GM19238 (cell line): Measurements from ENCODE around the gene PTBP3.
"Not testable (repeated sequence)": the region's sequence is repeated elsewhere in the genome, so short reads cannot be mapped to it uniquely, and the experiment has no call there.

Experiments
- DNase-seq: peaks from one replicate; pipeline ENCODE4 v3.0.0; 2011; ENCODE audit warnings: low spot score; ENCODE audit not compliant: insufficient read length

Gene PTBP3

DNA sequence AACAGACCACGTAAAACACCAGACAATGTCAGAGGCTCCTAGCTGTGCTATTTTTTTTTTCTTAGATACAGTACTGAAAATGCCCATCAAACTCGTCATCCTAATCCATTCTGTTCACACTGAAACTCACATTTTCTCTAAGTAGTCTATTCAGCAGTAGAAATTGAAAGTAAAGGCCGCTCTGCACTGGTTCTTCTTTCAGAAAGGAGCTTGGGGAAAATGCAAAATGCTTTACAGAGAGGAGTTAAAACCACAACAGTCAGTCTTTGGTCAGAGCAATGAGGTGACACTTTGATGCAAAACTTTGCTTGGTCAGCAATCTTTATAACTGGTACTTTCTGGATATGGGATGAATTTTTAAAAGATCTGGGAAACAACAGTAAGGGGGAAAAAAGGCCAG, 114.5 kb downstream of the PTBP3 start:
- peak; percentile 22 for DNase-seq

DNA sequence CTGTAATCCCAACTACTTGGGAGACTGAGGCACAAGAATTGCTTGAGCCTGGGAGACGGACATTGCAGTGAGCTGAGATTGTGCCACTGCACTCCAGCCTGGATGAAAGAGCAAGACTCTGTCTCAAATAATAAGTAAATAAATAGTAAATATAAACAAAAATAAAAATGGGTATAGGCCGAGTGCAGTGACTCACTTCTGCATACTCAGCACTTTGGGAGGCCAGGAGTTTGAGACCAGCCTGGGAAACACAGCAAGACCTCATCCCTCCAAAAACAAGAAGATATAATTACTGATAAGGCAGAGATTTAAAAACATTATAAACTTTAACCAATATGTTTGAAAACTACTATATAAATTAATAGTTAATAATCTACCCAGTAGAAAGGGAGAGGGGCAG, 120.5 kb downstream of the PTBP3 start:
- DNase-seq, result no peak

DNA sequence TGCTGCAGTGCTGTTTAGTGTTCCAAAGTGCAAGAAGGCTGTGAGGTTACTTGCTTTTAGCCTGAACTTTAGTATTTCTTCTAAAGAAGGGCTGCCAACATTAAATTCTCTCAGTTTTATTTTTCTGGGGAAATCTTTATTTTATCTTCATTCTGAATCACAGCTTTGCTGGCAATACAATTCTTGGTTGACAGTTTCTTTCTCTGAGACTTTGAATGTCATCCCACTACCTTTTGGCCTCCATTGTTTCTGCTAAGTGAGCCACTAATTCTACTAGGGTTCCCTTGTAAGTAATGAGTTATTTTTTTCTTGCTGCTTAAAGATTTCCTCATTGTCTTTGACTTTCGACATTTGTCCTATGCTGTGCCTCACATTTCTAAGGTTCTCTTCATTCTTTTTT, 126.0 kb downstream of the PTBP3 start:
- DNase-seq, result no peak

DNA sequence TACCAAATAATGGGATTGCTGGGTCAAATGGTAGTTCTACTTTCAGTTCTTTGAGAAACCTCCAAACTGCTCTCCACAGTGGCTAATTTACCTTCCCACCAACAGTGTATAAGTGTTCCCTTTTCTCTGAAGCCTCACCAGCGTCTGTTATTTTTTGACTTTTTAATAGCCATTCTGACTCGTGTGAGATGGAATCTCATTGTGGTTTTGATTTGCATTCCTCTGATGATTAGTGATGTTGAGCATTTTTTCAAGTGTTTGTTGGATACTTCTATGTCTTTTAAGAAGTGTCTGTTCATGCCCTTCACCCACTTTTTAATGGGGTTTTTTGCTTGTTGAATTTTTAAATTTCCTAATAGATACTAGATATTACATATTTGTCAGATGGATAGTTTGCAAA, 129.9 kb downstream of the PTBP3 start:
- DNase-seq, result no peak

DNA sequence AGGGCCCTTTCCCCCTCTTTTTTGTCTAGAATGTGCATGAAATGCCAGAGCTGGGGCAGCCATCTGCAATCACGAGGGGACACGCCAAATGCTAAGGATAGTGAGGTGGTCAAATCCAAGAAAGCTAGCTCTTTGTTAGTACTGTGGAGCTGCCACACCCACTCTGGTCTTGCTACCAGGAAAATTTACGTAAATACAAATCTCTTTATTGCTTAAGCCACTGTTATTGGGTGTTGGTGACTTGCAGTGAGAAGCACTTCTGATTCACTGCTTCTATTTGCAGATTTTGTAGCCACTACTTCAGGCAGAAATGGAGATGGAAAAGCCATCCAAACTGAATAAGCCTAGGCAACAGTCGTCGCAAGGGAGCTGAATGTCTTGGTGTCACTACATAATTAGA, 132.7 kb downstream of the PTBP3 start:
- no peak for DNase-seq

DNA sequence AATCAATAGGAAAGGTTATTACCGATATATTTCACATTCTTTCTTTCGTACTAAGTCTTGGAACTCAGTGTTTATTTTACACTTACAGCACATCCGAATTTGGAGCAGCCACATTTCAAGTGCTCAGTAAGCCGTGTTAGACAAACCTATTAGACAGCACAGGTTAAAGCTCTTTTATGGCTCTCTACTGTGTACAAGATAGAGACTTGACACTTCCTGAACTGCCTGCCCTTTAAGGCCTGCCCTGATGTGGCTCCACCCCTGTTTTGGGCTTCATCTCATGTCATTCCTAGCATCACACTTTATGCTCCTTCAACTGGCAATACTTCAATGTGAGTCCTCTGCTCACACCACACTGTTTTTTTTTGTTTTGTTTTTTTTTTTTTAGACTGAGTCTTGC, 134.8 kb downstream of the PTBP3 start:
- DNase-seq, result no peak

DNA sequence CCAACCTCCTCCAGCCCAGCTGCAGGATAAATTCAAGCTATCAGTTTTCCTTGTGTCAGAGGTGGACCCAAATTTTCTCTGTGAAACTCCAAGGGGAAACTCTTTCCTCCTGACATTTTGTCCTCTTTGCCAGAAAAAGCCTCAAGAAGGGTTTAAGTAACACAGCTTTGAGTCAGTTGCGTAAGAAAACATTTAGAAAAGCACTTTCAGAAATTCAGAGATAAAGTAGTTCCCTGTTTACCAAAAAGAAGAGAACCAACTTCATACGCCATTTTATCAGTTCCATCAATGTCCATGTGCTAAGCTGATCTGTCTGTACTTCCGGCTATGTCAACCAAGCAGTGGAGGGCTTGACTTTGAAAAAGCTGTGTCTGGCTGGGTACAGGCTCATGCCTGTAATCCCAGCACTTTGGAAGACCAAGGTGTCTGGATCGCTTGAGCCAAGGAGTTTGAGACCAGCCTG, 138.4 kb downstream of the PTBP3 start:
- DNase-seq, result no peak

DNA sequence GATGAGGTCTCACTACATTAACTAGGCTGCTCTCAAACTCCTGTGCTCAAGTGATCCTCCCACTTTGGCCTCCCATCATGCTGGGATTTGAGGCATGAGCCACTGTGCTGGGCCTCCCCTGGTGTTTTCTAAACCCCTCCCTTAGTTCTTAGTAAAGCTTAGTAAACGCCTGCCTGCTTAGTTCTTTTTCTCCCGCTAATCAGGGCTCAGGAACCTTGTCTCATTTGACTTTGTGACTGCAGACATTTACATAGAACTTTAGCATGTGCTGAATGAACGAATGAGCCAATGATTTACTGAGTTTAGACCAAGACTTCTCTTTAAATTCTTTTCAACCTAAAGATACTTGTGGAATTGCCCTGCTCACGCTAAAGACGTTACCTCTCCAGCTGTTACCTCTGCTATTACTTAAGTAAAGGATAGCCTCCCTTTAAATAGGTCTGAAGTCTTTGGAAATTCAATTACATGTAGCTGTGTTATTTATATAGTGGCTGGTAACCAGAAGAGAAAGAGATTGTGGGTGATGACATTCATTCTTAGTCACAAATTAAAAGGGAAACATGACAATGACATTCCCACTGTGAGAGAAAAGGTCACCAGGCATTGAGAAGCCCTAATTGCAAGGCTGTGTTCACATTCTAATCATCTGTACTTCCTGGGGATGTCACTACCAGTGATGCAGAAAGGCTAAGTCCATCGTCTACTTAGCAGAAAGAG, 139.7 kb downstream of the PTBP3 start:
- no peak for DNase-seq

DNA sequence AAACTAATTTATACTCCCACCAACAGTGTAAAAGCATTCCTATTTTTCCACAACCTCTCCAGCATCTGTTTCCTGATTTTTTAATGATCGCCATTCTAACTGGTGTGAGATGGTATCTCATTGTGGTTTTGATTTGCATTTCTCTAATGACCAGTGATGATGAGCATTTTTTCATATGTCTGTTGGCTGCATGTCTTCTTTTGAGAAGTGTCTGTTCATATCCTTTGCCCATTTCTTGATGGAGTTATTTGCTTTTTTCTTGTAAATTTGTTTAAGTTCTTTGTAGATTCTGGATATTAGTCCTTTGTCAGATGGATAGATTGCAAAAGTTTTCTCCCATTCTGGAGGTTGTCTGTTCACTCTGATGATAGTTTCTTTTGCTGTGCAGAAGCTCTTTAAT, 143.1 kb downstream of the PTBP3 start:
- DNase-seq, result not testable (repeated sequence)

DNA sequence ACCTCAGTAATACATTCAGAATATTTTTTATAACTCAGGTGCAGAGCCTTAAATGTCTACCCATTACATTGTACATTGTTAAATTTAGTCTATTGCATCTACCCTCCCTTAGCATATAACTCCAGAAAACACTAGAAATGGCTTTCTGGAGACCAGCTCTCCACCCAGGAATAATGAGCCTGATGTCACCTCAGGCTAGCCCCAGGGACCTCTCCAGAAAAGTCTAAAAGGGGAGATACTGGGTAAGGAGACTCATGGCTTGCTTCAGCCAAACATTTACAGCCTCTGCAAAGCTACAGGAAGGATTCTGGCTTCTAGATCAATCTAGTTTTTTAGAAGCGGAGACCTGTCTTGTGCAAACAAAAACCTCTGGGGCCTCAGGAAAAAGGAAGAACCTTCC, 144.5 kb downstream of the PTBP3 start:
- no peak for DNase-seq

DNA sequence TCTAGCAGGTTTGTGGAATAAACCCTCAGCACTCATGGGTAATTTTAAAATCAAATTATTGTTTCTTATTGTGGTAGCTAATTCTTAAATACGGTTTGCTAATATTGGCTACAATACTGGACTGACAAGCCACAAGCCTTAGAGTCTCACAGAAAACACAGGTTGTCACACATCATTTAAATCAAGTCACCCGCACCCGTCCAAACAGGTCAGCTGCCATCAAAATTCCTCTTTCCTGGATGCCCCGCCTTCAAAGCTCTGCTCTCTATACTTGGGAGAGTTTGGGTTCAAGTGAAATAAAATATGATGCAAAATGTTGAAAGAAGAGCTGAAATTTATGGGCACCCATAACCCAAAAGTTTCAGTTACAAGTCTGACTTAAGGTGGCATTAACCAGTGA, 146.0 kb downstream of the PTBP3 start:
- DNase-seq, result no peak

DNA sequence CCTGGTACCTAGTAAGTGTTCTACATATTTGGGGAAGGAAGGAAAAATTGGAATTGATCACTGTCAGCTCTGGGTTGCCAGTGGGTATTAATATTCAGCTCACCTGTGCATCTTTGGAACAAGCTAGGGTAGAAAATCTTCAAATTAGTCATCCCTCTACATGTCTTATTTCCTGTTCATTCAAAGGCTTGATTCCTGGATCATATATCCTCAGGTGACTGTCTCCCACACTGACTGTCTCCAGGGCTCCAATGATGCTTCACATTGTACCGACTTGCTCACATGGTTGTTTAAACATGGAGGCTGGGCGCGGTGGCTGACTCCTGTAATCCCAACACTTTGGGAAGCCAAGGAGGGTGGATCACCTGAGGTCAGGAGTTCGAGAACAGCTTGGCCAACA, 146.7 kb downstream of the PTBP3 start:
- DNase-seq, result no peak

DNA sequence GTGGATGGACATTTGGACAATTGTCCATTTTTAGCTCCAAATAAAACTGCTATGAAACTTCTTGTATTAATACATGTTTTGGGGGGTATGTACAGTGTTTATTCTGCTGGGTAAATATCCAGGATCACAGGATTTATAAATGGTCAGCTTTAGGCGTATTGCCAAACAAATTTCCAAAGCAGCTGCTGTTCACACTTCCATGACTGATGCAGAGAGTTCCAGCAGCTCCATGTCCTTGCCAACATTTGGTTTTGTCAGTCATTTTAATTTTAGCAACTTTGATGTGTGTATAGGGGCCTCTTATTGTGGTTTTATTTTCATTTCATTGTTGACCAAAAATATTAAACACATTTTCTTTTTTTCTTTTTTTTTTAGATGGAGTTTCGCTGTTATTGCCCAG, 148.5 kb downstream of the PTBP3 start:
- DNase-seq, result no peak

DNA sequence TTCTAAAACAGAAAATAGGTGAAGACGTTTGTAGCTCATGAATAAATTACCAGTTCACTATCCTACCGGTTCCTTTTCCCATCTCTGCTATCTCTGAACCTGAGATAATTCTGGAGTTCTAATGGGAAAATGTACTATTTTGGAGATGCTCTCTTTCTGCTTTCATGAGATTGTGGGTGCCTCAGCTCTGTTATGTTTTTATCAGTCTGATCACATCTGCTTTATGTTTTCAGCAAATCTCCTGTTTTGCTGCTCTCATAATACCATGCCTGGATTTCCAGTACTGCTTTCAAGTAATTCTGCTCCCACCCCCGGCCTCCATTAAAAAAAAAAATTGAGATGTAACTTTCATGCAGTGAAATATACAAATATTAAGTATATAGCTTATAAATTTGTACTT, 149.2 kb downstream of the PTBP3 start:
- no peak for DNase-seq

DNA sequence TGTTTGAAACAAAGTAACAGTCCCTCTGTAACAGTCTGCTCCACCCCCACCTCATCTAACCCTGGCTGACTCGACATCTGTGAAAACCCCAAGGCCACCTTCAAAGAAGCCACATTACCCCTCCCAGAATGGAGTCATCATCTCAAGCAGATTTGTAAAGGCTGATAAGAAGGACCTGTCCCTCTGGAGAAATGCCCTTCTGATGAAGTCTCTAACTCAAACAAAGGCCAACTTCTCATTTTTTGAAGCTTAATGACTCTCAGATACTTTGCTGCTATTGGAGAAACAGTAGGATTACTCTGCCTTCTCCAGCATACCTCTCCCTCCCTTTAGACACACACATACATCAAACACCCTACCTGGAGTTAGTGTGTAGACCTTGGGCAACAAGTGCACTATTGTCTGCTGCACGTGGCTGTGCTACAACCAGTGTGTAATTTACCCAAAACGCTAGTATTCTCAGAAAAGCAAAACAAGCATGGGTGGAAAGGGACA, 153.0 kb downstream of the PTBP3 start:
- DNase-seq, result no peak

DNA sequence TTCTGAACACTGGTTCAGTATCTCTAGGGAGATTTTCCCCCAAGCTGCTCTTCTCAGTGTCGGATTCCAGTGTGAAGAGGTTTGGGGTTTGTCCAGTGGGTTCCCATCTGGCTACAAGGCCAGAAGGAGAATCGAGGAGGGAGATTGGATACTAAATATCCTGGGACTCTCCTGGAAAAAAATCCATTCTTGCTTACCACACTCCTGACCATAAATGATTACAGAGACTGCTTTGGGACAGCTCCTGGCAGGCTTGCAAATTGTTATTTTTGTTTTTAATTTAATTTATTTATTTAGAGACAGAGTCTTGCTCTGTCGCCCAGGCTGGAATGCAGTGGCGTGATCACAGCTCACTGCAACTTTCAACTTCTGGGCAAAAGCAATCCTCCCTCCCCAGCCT, 153.6 kb downstream of the PTBP3 start:
- no peak for DNase-seq

DNA sequence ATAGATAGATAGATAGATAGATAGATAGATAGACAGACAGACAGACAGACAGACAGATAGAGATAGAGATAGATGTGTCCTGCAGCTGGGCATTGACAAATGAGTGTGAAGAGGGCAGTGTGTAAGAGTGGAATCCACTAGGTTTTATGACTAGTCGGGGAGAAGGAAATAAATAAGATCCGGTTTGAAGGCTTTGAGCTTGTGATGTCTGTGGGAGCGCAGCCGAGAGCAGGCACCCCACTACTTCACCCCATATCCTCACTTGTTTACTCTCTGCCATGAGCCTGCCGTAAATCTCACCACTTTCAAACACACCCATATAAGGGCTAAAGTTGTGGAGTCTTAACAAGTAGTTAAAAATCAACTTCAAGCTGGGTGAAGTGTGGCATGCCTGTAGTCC, 156.9 kb downstream of the PTBP3 start:
- DNase-seq, result no peak

DNA sequence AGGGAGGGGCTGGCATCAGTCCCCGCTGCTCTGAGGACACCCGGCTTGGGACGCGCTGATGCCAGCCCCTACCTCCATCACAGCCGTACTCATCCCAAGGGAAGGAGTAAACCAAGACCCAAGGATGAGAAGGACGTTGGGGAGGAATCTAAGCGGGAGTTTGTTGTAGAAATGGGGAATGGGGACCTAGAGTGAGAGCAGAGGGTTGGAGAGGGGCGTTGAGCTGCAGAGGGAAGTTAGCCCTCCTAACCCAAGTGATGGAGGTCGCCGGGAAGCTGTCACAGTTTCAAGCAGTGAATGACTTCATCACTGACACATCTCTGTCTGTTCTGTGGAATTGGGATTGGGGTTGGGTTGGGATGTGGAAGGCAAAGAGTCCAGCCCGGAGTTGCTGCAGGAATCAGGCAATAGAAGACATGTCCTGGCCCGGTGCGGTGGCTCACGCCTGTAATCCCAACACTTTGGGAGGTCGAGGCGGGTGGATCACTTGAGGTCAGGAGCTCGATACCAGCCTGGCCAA, 157.6 kb downstream of the PTBP3 start:
- DNase-seq, result no peak

DNA sequence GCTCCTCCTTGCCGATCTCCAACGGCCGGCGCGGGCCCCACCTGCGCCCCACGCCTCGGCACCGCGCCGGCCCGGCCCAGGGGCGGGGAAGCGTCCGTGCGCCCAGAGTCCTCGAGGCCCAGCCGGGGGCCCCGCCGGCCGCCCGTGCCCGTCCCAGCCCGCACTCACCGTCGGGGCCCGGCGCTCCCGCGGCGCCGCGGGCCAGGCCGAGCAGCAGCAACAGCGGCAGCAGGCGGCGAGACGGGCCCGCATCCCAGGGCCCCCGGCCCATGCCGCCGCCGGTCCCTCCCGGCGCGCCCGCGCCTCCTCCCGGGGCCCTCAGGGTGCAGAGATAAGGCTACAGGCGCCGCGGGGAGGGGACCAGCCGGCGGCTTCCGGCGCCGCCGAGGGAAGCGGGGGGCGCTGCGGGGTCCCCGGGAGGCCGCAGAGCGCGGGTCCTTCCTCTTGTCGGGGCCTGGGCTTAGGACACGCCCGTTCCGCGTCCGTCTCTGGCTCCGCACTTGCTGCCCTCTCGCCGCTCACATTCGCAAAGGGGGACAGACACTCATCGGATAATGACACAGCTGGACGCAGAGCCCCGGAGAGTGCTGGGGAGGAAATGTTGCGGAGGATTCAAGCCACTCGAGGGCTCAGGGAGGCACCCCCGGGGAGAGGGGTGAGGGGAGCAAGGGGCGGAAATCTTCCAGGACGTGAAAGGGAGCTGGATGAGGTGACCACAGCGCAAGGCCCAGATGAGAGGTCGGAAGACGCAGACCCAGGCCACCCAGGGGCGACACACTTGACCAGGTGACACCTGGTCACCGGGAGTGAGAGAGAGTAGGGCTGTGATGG, 158.2 kb downstream of the PTBP3 start, which contains the start of gene SUSD1:
TSS of gene SUSD1 (minus strand) at position 333 of the 831 bp plus-strand sequence. CDS start at position 271, 62 bp downstream.
- DNase-seq, result peak; percentile 61

DNA sequence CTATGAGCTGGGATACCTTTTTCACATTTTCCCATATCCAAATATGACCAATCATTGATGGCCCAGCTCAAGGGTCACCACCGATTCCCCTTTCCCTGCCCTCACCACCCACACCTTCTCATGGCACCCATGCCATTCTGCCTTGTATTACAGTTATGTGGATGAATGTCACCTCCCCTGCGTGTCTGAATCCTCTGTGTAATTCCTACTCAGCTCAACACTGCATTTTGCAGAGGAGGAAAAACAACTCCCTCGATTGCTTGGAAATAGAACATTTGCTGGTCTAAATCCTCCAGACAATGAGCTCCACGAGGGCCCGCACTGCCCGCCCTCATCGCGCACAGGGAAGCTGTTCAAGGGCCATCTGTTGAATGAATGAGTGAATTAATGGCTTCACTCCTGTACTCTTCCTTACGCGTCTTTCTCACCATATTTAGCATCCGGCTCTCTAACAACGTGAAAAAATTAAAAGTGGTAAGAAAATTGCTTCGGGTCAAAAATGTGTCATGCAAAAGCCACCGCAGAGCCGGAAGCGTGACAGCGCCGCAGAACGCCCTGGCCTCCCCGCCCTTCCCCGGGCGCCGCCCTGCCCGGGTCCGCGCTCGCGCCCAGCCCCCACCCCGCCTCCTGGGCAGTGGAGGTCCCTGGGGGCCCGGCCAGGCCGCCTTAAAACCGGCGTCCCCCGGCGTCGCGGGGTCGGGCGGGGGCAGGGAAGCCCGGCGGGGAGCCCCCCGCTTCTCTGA, 159.0 kb downstream of the PTBP3 start:
- DNase-seq, result peak; percentile 90

DNA sequence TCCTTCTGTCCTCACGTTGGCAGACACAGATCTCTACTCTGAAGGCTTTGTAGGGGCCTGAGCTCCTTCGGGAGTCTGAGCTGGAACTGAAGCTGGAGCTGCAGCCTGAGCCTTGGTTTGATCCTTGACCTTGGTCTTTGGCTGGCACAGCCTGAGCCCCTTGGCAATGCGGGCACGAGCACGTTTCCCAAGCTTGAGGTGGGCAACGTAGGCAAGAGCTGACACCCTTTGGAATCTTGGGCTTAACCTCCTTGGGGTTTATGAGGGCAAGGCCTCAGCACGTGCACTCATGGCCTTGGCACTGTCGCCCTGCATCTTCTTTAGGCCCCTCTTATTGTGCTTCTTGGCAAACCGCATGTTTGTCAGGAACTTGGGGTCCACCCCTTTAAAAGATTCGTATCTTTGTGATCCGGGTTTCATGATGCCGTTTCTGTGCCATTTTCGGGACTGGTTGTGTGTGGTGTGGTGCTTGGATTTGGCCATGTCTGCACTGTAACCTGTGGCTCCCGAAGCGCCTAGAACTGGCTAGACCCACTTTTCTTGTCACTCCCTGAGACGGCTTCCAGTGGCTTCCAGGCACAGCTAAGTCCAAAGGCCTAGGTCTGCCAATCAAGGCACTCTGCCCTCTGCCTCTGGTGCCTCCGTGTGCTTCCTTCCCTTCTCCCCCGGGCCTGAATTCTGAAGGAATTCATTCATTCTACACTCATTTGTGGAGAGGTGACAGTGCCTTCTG, 159.8 kb downstream of the PTBP3 start:
- DNase-seq, result no peak
